Glutamatergic neuron (in vitro differentiated cells): ENCODE data around the gene KRT38. TPM values are rescaled to one million over a fixed set of nuclear protein-coding genes. Genes with fewer than 3 reads are reported as not detected.

Experiments
- DNase-seq: peaks from one replicate; pipeline ENCODE4 v3.0.0; 2022
- H3K27ac Mint-ChIP-seq: one replicate; pipeline ENCODE4 v1.8.0; 2020; ENCODE audit warnings: mild to moderate bottlenecking, mixed read lengths, inconsistent platforms; ENCODE audit not compliant: unreplicated experiment
- H3K27me3 Mint-ChIP-seq: one replicate; pipeline ENCODE4 v1.8.0; 2020; ENCODE audit warnings: mild to moderate bottlenecking, moderate library complexity, mixed read lengths, inconsistent platforms; ENCODE audit not compliant: unreplicated experiment
- H3K36me3 Mint-ChIP-seq: one replicate; pipeline ENCODE4 v1.8.0; 2020; ENCODE audit warnings: mild to moderate bottlenecking, mixed read lengths, inconsistent platforms; ENCODE audit not compliant: unreplicated experiment
- H3K4me1 Mint-ChIP-seq: one replicate; pipeline ENCODE4 v1.8.0; 2020; ENCODE audit warnings: mild to moderate bottlenecking, low read depth, mixed read lengths, inconsistent platforms; ENCODE audit not compliant: unreplicated experiment
- H3K4me3 Mint-ChIP-seq: one replicate; pipeline ENCODE4 v1.8.0; 2020; ENCODE audit warnings: mild to moderate bottlenecking, mixed read lengths, inconsistent platforms; ENCODE audit not compliant: unreplicated experiment
- H3K9me3 Mint-ChIP-seq: one replicate; pipeline ENCODE4 v1.8.0; 2020; ENCODE audit warnings: mild to moderate bottlenecking, moderate library complexity, mixed read lengths, inconsistent platforms; ENCODE audit not compliant: unreplicated experiment
- CTCF ChIP-seq: fragments of 200-600 bp; sonication (generic); IDR thresholded peaks from one replicate; pipeline ENCODE4 v1.5.0; 2021; ENCODE audit not compliant: partially characterized antibody, unreplicated experiment
- total RNA-seq: library from RNA; stranded (reverse); fragmentation: NEBNext Ultra II Directional; extraction: Animal tissue kit (Norgen Biotek cat#: 25700); gene quantifications from one replicate; pipeline ENCODE4 v1.2.1, GENCODE V29; 2021; ENCODE audit not compliant: unreplicated experiment

The KRT38 gene
- total RNA-seq, 1 donor from 2014 or later: not detected

DNA sequence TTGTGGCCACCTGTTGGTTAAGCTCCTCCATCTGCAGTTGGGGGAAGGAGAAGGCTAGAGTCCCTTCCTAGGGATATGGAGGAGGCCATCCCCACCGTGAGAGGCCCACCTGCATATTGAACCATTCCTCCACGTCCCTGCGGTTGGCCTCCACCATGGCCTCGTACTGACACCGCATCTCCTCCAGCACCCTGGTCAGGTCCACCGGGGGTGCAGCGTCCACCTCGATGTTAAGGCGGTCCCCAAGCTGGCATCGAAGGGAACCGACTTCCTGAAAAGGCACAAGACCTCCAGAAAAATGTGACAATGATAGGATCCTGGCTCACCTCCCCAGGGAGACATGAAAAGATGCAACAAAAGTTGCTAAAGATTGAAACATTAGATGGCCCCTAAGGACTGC lies 23.4 kb upstream of the KRT38 start:
- TF ChIP-seq CTCF: no peak

GRCh38 chr17:41463746-41464145 lies 23.0 kb upstream of the KRT38 start:
- Mint-ChIP-seq H3K27me3 (no peaks in the 10 kb centered on the region), H3K4me1 (no peaks in the 10 kb centered on the region), H3K27ac (no peak overlapping the region), H3K4me3 (no peak overlapping the region), H3K9me3 (peaks cover 3% of the 10 kb centered on the region), H3K36me3 (no peaks in the 10 kb centered on the region)
- no peak for TF ChIP-seq CTCF
- DNase-seq: no peak

More for the DNA sequence above, 23.4 kb upstream of the KRT38 start:
- Mint-ChIP-seq H3K27me3 (no peaks in the 10 kb centered on the region), H3K9me3 (peaks cover 3% of the 10 kb centered on the region), H3K27ac (no peak overlapping the region), H3K4me3 (no peak overlapping the region), H3K36me3 (no peaks in the 10 kb centered on the region), H3K4me1 (no peaks in the 10 kb centered on the region)
- no peak for DNase-seq

DNA sequence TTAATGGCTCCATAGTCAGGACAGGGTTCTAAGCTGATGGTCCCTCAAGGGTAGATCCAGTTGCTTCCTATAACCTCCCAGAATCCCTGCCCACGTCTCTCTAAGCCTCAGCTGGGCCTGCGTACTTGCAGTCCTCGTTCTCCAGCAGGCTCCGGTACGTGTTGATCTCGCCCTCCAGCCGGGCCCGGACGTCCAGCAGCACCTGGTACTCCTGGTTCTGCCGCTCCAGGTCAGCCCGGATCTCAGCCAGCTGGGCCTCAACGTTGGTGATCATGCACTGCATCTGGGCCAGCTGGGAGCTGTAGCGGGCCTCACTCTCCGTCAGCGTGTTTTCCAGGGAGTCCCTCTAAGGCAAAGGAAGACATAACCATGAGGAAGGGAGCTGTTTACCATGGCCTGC lies 21.9 kb upstream of the KRT38 start:
- no peak overlapping the region for H3K4me3 Mint-ChIP-seq
- no peaks in the 10 kb centered on the region for H3K9me3 Mint-ChIP-seq
- H3K27me3 Mint-ChIP-seq: no peaks in the 10 kb centered on the region
- no peak for DNase-seq
- no peak for TF ChIP-seq CTCF
- H3K36me3 Mint-ChIP-seq: no peaks in the 10 kb centered on the region
- no peaks in the 10 kb centered on the region for H3K4me1 Mint-ChIP-seq
- no peak overlapping the region for H3K27ac Mint-ChIP-seq

DNA sequence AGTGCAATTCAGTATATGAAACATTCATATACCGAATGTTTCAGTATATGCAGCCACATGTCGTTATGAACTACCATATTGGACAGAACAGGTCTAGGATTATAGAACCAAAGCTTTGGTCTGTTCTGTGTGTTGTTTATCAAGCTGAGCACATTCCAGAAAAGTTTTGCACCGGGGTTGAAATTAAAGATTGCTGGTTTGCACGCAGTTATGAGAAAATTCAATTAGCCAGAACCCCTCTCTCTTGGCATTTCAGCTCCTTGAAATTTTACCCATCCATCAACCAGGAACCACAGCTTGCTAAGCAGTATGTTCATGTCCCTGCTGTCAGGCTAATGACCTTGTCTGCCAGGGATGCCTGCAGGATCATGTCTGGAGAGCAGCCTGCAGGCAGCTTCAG lies 16.9 kb upstream of the KRT38 start:
- H3K4me1 Mint-ChIP-seq: no peaks in the 10 kb centered on the region
- TF ChIP-seq CTCF: no peak
- H3K36me3 Mint-ChIP-seq: no peaks in the 10 kb centered on the region
- H3K27me3 Mint-ChIP-seq: peaks cover 3% of the 10 kb centered on the region
- no peak for DNase-seq
- no peak overlapping the region for H3K4me3 Mint-ChIP-seq
- H3K9me3 Mint-ChIP-seq: no peaks in the 10 kb centered on the region
- H3K27ac Mint-ChIP-seq: no peak overlapping the region

GRCh38 chr17:41456204-41456603 lies 15.4 kb upstream of the KRT38 start:
- Mint-ChIP-seq H3K27me3 (peaks cover 3% of the 10 kb centered on the region), H3K4me3 (no peak overlapping the region), H3K9me3 (no peaks in the 10 kb centered on the region), H3K4me1 (no peaks in the 10 kb centered on the region), H3K27ac (no peak overlapping the region), H3K36me3 (no peaks in the 10 kb centered on the region)
- no peak for TF ChIP-seq CTCF
- DNase-seq: no peak
